Fibroblast of upper back skin (primary cell): ENCODE results near the gene GOLGA8G.
"Not testable (repeated sequence)": the region's sequence is repeated elsewhere in the genome, so short reads cannot be mapped to it uniquely, and the experiment has no call there.

Experiments used
- DNase-seq: peaks from one replicate; pipeline ENCODE4 v3.0.0-alpha.2; 2013

Gene GOLGA8G

GRCh38 chr15:28532954-28533353 is at the start of gene GOLGA8G:
Gene GOLGA8G, minus strand, starts transcription at chr15:28532971. Its CDS starts 62 bp downstream, at chr15:28532909.
- DNase-seq, result not testable (repeated sequence)

GRCh38 chr15:28573351-28573750 is 40.6 kb upstream of the GOLGA8G start:
- not testable (repeated sequence) for DNase-seq

GRCh38 chr15:28553268-28553667 is 20.5 kb upstream of the GOLGA8G start, which contains the start of gene GOLGA6L25:
Gene GOLGA6L25, plus strand, starts transcription at chr15:28553568. Its CDS starts 61 bp downstream, at chr15:28553629.
- not testable (repeated sequence) for DNase-seq

- DNase-seq, result not testable (repeated sequence)
Measured at GRCh38 chr15:28515208-28515607, 17.6 kb downstream of the GOLGA8G start.

- DNase-seq, result not testable (repeated sequence)
Measured at GRCh38 chr15:28514128-28514527, 18.6 kb downstream of the GOLGA8G start.

GRCh38 chr15:28508217-28508889 is 24.4 kb downstream of the GOLGA8G start:
- DNase-seq, result not testable (repeated sequence)

GRCh38 chr15:28481340-28481739 is 51.4 kb downstream of the GOLGA8G start:
- not testable (repeated sequence) for DNase-seq
